ENCODE results near the gene SPNS2. TPM values are rescaled to one million over a fixed set of nuclear protein-coding genes. Genes with fewer than 3 reads are reported as not detected.

SPNS2 gene
- total RNA-seq, 1 donor from 2014 or later: 0.34 TPM

- DNase-seq (ENCODE audit: low spot score): no peak
These were observed 37.1 kb downstream of the SPNS2 start for GRCh38 chr17:4535667-4536258.

GRCh38 chr17:4536259-4536741, 37.6 kb downstream of the SPNS2 start:
- TF ChIP-seq EZH2 (IDR thresholded peaks at IDR 0.05) (no peak), CTCF (IDR thresholded peaks at IDR 0.05) (no peak), EZH2phosphoT487 (IDR thresholded peaks at IDR 0.05) (no peak)
- no peaks in the 10 kb centered on the region for H3K4me1 Mint-ChIP-seq
- peaks cover 3% of the 10 kb centered on the region for H3F3A ChIP-seq (ENCODE audit: low read depth)
- H4K20me1 ChIP-seq (ENCODE audit: low read depth): no peaks in the 10 kb centered on the region
- DNase-seq (ENCODE audit: low spot score): peak; percentile 38
- H3K27me3 Mint-ChIP-seq (ENCODE audit: insufficient read depth, low read depth): peaks cover 3% of the 10 kb centered on the region
- H3K36me3 ChIP-seq: no peaks in the 10 kb centered on the region
- H3K9me3 Mint-ChIP-seq: no peaks in the 10 kb centered on the region
- peaks cover 22% of the 10 kb centered on the region for H3K4me1 ChIP-seq
- no peak overlapping the region for H3K4me3 ChIP-seq
- H3K36me3 Mint-ChIP-seq: peaks cover 3% of the 10 kb centered on the region
- no peak overlapping the region for H3K9ac ChIP-seq
- no peak overlapping the region for H3K27ac Mint-ChIP-seq
- H3K9me3 ChIP-seq (ENCODE audit: low read depth): no peaks in the 10 kb centered on the region
- H3K27me3 ChIP-seq: peaks cover 5% of the 10 kb centered on the region
- H3K27ac ChIP-seq: no peak overlapping the region
- H2AFZ ChIP-seq (replicated peaks): peak overlapping the region; percentile 60
- H3K4me3 Mint-ChIP-seq: no peak overlapping the region
- H3K79me2 ChIP-seq (ENCODE audit: low read depth): no peaks in the 10 kb centered on the region
- peak overlapping the region; percentile 66 for H3K4me2 ChIP-seq

More at GRCh38 chr17:4535667-4536258, 37.1 kb downstream of the SPNS2 start:
- peaks cover 3% of the 10 kb centered on the region for H3K36me3 Mint-ChIP-seq
- H3K27ac Mint-ChIP-seq: no peak overlapping the region
- Histone ChIP-seq H3K4me3 (no peak overlapping the region), H3K79me2 (ENCODE audit: low read depth) (no peaks in the 10 kb centered on the region), H2AFZ (replicated peaks) (peak overlapping the region; percentile 60), H3K9ac (no peak overlapping the region), H3F3A (ENCODE audit: low read depth) (peaks cover 3% of the 10 kb centered on the region), H3K27me3 (peaks cover 10% of the 10 kb centered on the region), H3K4me1 (peaks cover 22% of the 10 kb centered on the region), H3K36me3 (no peaks in the 10 kb centered on the region), H3K9me3 (ENCODE audit: low read depth) (no peaks in the 10 kb centered on the region), H3K27ac (no peak overlapping the region), H3K4me2 (peak overlapping the region; percentile 66), H4K20me1 (ENCODE audit: low read depth) (no peaks in the 10 kb centered on the region)
- TF ChIP-seq CTCF (IDR thresholded peaks at IDR 0.05) (no peak), EZH2 (IDR thresholded peaks at IDR 0.05) (no peak), EZH2phosphoT487 (IDR thresholded peaks at IDR 0.05) (no peak)
- H3K27me3 Mint-ChIP-seq (ENCODE audit: insufficient read depth, low read depth): peaks cover 3% of the 10 kb centered on the region
- H3K4me1 Mint-ChIP-seq: no peaks in the 10 kb centered on the region
- no peaks in the 10 kb centered on the region for H3K9me3 Mint-ChIP-seq
- no peak overlapping the region for H3K4me3 Mint-ChIP-seq

GRCh38 chr17:4536742-4537411, 38.2 kb downstream of the SPNS2 start:
- Histone ChIP-seq H2AFZ (replicated peaks) (no peak overlapping the region), H3K36me3 (no peaks in the 10 kb centered on the region), H3K27ac (no peak overlapping the region), H3K9me3 (ENCODE audit: low read depth) (no peaks in the 10 kb centered on the region), H3K27me3 (no peaks in the 10 kb centered on the region), H3F3A (ENCODE audit: low read depth) (peaks cover 3% of the 10 kb centered on the region), H3K4me3 (no peak overlapping the region), H3K4me2 (peak overlapping the region; percentile 66), H3K9ac (no peak overlapping the region), H3K4me1 (peaks cover 22% of the 10 kb centered on the region), H3K79me2 (ENCODE audit: low read depth) (no peaks in the 10 kb centered on the region), H4K20me1 (ENCODE audit: low read depth) (no peaks in the 10 kb centered on the region)
- DNase-seq (ENCODE audit: low spot score): no peak
- TF ChIP-seq CTCF (IDR thresholded peaks at IDR 0.05) (no peak), EZH2 (IDR thresholded peaks at IDR 0.05) (no peak), EZH2phosphoT487 (IDR thresholded peaks at IDR 0.05) (no peak)
- Mint-ChIP-seq H3K4me3 (no peak overlapping the region), H3K27me3 (ENCODE audit: insufficient read depth, low read depth) (peaks cover 3% of the 10 kb centered on the region), H3K4me1 (no peaks in the 10 kb centered on the region), H3K36me3 (peaks cover 3% of the 10 kb centered on the region), H3K27ac (no peak overlapping the region), H3K9me3 (no peaks in the 10 kb centered on the region)

Data from neural progenitor cell (in vitro differentiated cells).